Activated CD8-positive, alpha-beta T cell treated with anti-CD3 and anti-CD28 coated beads for 36 hours (primary cell): ENCODE results near the gene PTPN11. TPM values are rescaled to one million over a fixed set of nuclear protein-coding genes. Genes with fewer than 3 reads are reported as not detected.
"Not testable (repeated sequence)": the region's sequence is repeated elsewhere in the genome, so short reads cannot be mapped to it uniquely, and the experiment has no call there.

ENCODE experiments used
- ATAC-seq: fragments of 200-7000 bp; cut with Tn5 transposase; one replicate; pipeline ENCODE4 v1.10.0; 2021; ENCODE audit warnings: mild to moderate bottlenecking, moderate library complexity
- CTCF ChIA-PET: fragments of 350-600 bp; sonication (Branson Sonifier 250); formaldehyde crosslinking; loops from one replicate; lab custom pipeline; 2021; ENCODE audit warnings: antibody characterized with exemption; lab: Charles Lee
- POLR2A ChIA-PET: fragments of 350-600 bp; sonication (Branson Sonifier 250); formaldehyde crosslinking; loops from one replicate; lab custom pipeline; 2021; ENCODE audit warnings: antibody characterized with exemption; lab: Charles Lee
- DNase-seq: peaks from one replicate; pipeline ENCODE4 v3.0.0-alpha.2; 2020
- H3K27ac Mint-ChIP-seq: one replicate; pipeline ENCODE4 v1.8.0; 2021; ENCODE audit warnings: mild to moderate bottlenecking, mixed read lengths
- H3K27me3 Mint-ChIP-seq: one replicate; pipeline ENCODE4 v1.8.0; 2021; ENCODE audit warnings: mixed read lengths
- H3K36me3 Mint-ChIP-seq: one replicate; pipeline ENCODE4 v1.8.0; 2021; ENCODE audit warnings: low read depth, mixed read lengths
- H3K4me1 Mint-ChIP-seq: one replicate; pipeline ENCODE4 v1.8.0; 2021; ENCODE audit warnings: low read depth, mixed read lengths
- H3K4me3 Mint-ChIP-seq: one replicate; pipeline ENCODE4 v1.8.0; 2021; ENCODE audit warnings: mild to moderate bottlenecking, moderate library complexity, mixed read lengths
- H3K9me3 Mint-ChIP-seq: one replicate; pipeline ENCODE4 v1.8.0; 2021; ENCODE audit warnings: mixed read lengths
- intact Hi-C: fragments of 100-400 bp; cut with micrococcal nuclease; formaldehyde crosslinking; loops from one replicate; pipeline ENCODE4 v1.10.0; 2022
- total RNA-seq, 2 experiments: library from RNA; stranded (reverse); gene quantifications; one replicate each; pipeline ENCODE4 v1.2.3, GENCODE V29; 2021
- TF ChIP-seq, protein P1 (sequence below): fragments of 200-600 bp; IDR thresholded peaks from one replicate; pipeline ENCODE4 v1.8.0; 2022; ENCODE audit warnings: antibody characterized with exemption, mild to moderate bottlenecking

Gene PTPN11
- total RNA-seq, 2 experiments from 2014 or later, result 131 to 142 TPM

DNA sequence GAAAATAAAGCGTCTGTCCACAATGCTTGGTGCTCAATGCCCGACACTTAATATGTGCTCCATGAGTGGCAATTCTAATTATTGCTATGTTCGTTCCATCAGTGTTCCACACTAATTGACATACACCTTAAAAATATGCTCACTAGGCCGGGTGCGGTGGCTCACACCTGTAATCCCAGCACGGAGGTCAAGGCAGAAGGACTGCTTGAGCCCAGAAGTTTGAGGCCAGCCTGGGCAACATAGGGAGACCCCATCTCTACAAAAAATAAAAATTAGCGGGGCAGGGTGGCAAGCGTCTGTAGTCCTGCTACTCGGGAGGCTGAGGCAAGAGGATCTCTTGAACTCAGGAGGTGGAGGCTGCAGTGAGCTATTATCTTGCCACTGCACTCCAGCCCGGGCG, 35.9 kb upstream of the PTPN11 start:
- TF ChIP-seq, protein P1, sequence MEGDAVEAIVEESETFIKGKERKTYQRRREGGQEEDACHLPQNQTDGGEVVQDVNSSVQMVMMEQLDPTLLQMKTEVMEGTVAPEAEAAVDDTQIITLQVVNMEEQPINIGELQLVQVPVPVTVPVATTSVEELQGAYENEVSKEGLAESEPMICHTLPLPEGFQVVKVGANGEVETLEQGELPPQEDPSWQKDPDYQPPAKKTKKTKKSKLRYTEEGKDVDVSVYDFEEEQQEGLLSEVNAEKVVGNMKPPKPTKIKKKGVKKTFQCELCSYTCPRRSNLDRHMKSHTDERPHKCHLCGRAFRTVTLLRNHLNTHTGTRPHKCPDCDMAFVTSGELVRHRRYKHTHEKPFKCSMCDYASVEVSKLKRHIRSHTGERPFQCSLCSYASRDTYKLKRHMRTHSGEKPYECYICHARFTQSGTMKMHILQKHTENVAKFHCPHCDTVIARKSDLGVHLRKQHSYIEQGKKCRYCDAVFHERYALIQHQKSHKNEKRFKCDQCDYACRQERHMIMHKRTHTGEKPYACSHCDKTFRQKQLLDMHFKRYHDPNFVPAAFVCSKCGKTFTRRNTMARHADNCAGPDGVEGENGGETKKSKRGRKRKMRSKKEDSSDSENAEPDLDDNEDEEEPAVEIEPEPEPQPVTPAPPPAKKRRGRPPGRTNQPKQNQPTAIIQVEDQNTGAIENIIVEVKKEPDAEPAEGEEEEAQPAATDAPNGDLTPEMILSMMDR, result no peak
- no peaks in the 10 kb centered on the region for H3K27me3 Mint-ChIP-seq
- no peaks in the 10 kb centered on the region for H3K36me3 Mint-ChIP-seq
- DNase-seq, result no peak
- H3K27ac Mint-ChIP-seq, result peak overlapping the region; percentile 87
- ChIA-PET POLR2A (no interaction called here), CTCF (interaction anchor here (1.6 kb wide), 1 partner anchor 185 kb away, joined by 5 read pairs; no protein-coding TSS in a partner anchor)
- intact Hi-C loops, result loop anchor here (10.0 kb wide), 1 partner anchor 438 kb away; no protein-coding TSS in a partner anchor
- no peaks in the 10 kb centered on the region for H3K9me3 Mint-ChIP-seq
- peak overlapping the region; percentile 84 for H3K4me3 Mint-ChIP-seq
- no peak for ATAC-seq
- H3K4me1 Mint-ChIP-seq, result peaks cover 29% of the 10 kb centered on the region

DNA sequence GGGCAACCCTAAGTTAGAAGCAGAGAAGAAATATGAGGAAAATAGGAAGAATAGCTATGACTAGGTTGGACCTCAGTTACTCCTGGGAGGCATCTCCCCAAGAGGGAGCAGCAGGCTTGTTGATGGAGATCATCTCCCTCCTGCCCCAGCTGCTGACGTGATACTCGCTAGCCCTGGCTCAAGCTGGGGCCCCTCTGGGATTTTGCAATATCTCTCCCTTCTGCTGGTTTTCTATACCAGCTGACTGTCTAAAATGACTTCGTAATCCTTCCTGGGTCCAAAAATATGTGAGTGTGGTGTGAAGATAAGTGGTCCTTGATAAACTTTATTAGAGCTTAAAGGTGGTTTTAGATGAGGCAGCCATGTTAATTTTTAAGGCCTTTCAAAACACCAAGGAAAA, 32.0 kb upstream of the PTPN11 start:
- ChIA-PET CTCF (interaction anchor here (0.7 to 4.3 kb wide), 40 partner anchors 8 to 574 kb away, joined by 3 to 74 read pairs (median 4); partner anchors contain the start of genes ERP29, TMEM116 and TRAFD1), POLR2A (interaction anchor here (0.7 to 1.8 kb wide), 4 partner anchors 11 to 137 kb away, joined by 3 to 6 read pairs (median 3); no protein-coding TSS in a partner anchor)
- peaks cover 15% of the 10 kb centered on the region for H3K4me1 Mint-ChIP-seq
- intact Hi-C loops, result loop anchor here (2.0 to 10.0 kb wide), 2 partner anchors 188 to 442 kb away; no protein-coding TSS in a partner anchor
- ATAC-seq, result no peak
- no peak overlapping the region for H3K4me3 Mint-ChIP-seq
- TF ChIP-seq, protein P1, result no peak
- DNase-seq, result no peak
- peaks cover 2% of the 10 kb centered on the region for H3K27me3 Mint-ChIP-seq
- no peaks in the 10 kb centered on the region for H3K9me3 Mint-ChIP-seq
- H3K27ac Mint-ChIP-seq, result peak overlapping the region; percentile 91
- H3K36me3 Mint-ChIP-seq, result no peaks in the 10 kb centered on the region

- POLR2A ChIA-PET, result no interaction called here
Observed at GRCh38 chr12:112389228-112389627, 29.5 kb upstream of the PTPN11 start.

GRCh38 chr12:112389922-112390654, 28.7 kb upstream of the PTPN11 start:
- CTCF ChIA-PET, result interaction anchor here (1.6 to 4.3 kb wide), 2 partner anchors 192 to 257 kb away, joined by 4 to 74 read pairs; no protein-coding TSS in a partner anchor
- peaks cover 13% of the 10 kb centered on the region for H3K4me1 Mint-ChIP-seq
- H3K27me3 Mint-ChIP-seq, H3K27ac Mint-ChIP-seq, H3K4me3 Mint-ChIP-seq, DNase-seq, POLR2A ChIA-PET, ATAC-seq, H3K36me3 Mint-ChIP-seq, H3K9me3 Mint-ChIP-seq: not testable (repeated sequence)
- intact Hi-C loops, result loop anchor here (10.0 kb wide), 1 partner anchor 445 kb away; no protein-coding TSS in a partner anchor

More at GRCh38 chr12:112389228-112389627, 29.5 kb upstream of the PTPN11 start:
- intact Hi-C loops, result loop anchor here (10.0 kb wide), 1 partner anchor 444 kb away; no protein-coding TSS in a partner anchor
- no peak for ATAC-seq
- CTCF ChIA-PET, result interaction anchor here (1.1 to 4.3 kb wide), 3 partner anchors 145 to 256 kb away, joined by 3 to 74 read pairs (median 4); no protein-coding TSS in a partner anchor
- TF ChIP-seq, protein P1, result no peak
- no peak for DNase-seq
- no peak overlapping the region for H3K4me3 Mint-ChIP-seq
- H3K36me3 Mint-ChIP-seq, result no peaks in the 10 kb centered on the region
- no peaks in the 10 kb centered on the region for H3K9me3 Mint-ChIP-seq
- peaks cover 2% of the 10 kb centered on the region for H3K27me3 Mint-ChIP-seq
- no peak overlapping the region for H3K27ac Mint-ChIP-seq
- peaks cover 13% of the 10 kb centered on the region for H3K4me1 Mint-ChIP-seq

DNA sequence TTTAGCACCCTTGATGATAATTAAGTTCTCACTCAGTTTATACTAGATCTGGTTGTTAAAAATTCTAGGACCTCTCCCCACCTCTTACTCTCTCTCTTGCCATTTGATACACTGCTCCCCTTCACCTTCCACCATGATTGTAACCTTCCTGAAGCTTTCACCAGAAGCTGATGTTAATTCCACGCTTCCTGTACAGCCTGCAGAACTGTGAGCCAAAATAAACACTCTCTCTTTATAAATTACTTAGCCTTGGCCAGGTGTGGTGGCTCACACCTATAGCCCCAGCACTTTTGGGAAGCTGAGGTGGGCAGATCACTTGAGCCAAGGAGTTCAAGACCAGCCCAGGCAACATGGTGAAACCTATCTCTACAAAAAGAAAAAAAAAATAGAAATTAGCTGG, 25.4 kb upstream of the PTPN11 start:
- peaks cover under 1% of the 10 kb centered on the region for H3K27me3 Mint-ChIP-seq
- TF ChIP-seq, protein P1, result no peak
- intact Hi-C loops, result no loop called here
- no peaks in the 10 kb centered on the region for H3K4me1 Mint-ChIP-seq
- CTCF ChIA-PET, result interaction anchor here (1.7 kb wide), 1 partner anchor 193 kb away, joined by 3 read pairs; no protein-coding TSS in a partner anchor
- DNase-seq (no peak), ATAC-seq (no peak)
- no peak overlapping the region for H3K27ac Mint-ChIP-seq
- H3K4me3 Mint-ChIP-seq, result no peak overlapping the region
- H3K36me3 Mint-ChIP-seq, result no peaks in the 10 kb centered on the region
- POLR2A ChIA-PET, result interaction anchor here (0.6 to 2.0 kb wide), 3 partner anchors 9 to 366 kb away, joined by 3 to 6 read pairs (median 6); no protein-coding TSS in a partner anchor
- H3K9me3 Mint-ChIP-seq, result no peaks in the 10 kb centered on the region
